ENCODE results near the gene DLGAP4.

DLGAP4 gene

GRCh38 chr20:36308353-36308752 is 2.2 kb downstream of the DLGAP4 start:
- no peak for DNase-seq (ENCODE audit: low read depth)

DNA sequence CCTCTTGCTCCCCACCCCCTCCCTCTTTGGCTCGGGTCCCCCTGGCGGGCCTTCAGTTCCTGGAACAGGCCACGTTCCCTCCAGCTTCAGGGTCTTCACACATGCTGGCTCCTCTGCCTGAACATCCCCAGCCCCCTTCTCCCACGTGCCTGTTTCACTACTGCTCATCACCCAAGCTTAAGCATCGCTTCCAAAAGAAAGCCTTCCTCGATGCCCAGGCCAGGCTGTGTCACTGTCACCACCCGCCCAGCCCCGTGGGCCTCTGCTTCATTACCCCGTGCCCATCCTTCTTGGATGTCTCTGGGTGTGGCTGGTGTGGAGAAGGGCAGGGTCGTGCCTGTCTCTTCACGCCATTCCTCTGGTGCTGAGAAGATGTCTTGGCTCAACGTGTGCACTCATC is 2.8 kb downstream of the DLGAP4 start:
- no peak for DNase-seq (ENCODE audit: low read depth)

- DNase-seq (ENCODE audit: low read depth): no peak
These were observed 3.5 kb downstream of the DLGAP4 start for GRCh38 chr20:36309643-36310042.

GRCh38 chr20:36310215-36310981 is 4.3 kb downstream of the DLGAP4 start:
- DNase-seq (ENCODE audit: low read depth): no peak

DNA sequence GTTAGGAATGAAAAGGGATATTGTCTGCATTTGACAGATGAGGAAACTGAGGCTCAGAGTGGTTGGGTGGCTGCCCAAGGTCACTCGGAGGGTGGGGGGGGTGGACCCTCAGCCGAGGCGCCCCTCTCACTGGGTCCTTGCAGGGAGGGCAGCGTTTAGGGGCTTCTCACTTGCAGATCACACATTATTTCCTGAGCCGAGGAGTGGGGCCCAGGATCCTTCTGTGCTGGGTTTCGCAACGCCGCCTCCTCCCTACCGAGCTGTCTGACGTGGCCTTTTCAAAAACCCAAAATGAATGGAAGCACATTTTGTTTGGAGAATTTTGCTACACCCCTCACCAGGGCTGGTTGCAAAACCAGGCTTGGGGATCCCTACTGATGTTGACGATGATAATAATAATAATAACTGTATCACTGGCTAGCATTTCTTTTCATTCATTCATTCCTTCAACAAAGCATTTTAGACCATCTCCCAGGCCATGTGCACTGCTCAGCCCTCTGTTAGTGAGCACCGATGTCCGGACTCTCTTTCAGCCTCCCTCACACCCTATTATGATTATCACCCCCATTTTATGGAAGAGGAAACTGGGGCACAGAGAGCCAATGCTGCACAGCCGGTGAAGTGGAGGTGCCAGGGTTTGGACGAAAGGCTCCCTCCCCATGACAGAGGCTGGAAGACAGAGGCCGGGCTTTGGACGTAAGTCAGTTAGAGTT is 5.2 kb downstream of the DLGAP4 start:
- DNase-seq (ENCODE audit: low read depth): no peak

- DNase-seq (ENCODE audit: low read depth): no peak
These were observed 6.0 kb downstream of the DLGAP4 start for GRCh38 chr20:36311854-36312723.

- DNase-seq (ENCODE audit: low read depth): no peak
These were observed 6.7 kb downstream of the DLGAP4 start for GRCh38 chr20:36312724-36313441.

DNA sequence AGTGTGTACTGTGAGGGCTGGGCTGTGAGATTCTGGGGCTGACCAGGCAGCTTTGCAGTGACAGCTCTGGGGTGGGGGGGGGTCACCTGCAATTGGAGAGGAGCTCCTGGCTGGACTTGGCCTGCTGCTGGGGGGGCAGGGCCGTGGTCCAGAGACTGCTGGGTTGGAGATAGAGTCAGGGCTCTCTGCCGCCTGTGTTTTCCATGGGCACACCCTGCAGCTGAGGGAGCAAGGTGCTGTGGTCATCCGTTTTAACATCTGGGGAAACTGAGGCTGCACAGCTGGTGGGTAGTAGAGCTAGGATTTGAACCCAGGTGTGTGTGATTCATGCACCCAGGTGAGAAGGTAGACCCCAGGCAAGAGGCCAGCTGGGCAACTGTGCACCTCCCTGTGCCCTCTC is 7.3 kb downstream of the DLGAP4 start:
- DNase-seq (ENCODE audit: low read depth): no peak

DNA sequence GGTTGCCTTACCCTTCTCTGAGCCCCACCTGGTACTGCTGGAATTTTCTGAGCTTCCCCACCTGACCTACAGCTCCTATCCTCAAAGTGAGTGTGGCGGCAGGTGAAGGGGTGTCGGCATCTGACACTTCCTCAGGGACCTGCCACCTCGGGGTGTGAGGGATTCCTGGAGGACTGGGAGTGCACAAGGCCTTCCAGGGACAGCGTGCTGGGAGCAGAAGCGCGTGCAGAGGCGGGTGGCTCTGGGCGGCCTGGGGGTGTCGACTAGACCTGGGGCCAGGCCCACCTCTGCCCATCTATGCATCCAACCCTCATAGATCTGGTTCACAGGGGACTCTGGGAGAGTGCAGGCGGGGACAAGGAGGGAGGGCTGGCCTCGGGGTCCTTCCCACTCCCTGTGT is 7.8 kb downstream of the DLGAP4 start:
- no peak for DNase-seq (ENCODE audit: low read depth)

GRCh38 chr20:36314734-36315544 is 8.8 kb downstream of the DLGAP4 start:
- DNase-seq (ENCODE audit: low read depth): no peak

- no peak for DNase-seq (ENCODE audit: low read depth)
These were observed 9.6 kb downstream of the DLGAP4 start for GRCh38 chr20:36315545-36316351.

DNA sequence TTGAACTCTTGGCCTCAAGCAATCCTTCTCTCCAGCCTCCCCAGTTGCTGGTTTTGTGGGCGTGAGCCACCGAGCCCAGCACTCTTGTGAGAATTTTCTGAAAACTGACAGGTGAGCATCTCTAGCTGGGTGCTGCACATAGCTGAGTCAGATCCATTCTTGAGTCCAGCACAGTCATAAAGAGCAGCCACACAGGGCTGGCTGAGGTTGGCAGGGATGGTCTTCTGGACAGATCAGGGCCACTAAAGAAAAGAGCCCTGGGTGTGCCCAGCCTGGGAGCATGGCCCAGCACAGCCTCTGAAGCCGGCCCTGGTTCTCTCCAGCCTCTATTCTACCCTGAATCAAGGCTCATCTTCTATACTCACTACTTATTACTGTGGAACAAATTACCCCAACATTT is 11.5 kb downstream of the DLGAP4 start:
- no peak for DNase-seq (ENCODE audit: low read depth)

DNA sequence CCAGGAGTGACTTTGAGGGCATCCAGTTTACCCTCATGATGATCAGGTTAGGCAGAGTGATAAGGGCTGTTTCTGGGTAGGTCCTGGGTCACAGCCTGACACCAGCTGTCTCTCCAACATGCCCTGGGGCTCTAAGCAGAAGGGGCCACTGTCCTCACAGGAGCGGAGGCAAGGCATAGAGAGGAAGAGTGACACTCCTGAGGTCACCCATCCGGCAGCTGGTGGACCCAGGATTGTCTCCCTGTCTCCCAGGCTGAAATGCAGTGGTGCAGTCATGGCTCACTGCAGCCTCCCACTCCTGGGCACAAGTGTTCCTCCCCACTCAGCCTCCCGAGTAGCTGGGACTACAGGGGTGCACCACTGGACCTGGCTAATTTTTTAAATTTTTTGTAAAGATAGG is 12.0 kb downstream of the DLGAP4 start:
- no peak for DNase-seq (ENCODE audit: low read depth)

- DNase-seq (ENCODE audit: low read depth): no peak
These were observed 13.5 kb downstream of the DLGAP4 start for GRCh38 chr20:36319356-36320260.

- DNase-seq (ENCODE audit: low read depth): no peak
These were observed 14.2 kb downstream of the DLGAP4 start for GRCh38 chr20:36320261-36320897.

GRCh38 chr20:36320898-36321695 is 15.0 kb downstream of the DLGAP4 start:
- DNase-seq (ENCODE audit: low read depth): no peak

GRCh38 chr20:36322131-36322530 is 16.0 kb downstream of the DLGAP4 start:
- no peak for DNase-seq (ENCODE audit: low read depth)

- DNase-seq (ENCODE audit: low read depth): no peak
These were observed 24.0 kb downstream of the DLGAP4 start for GRCh38 chr20:36330091-36330490.
